WERI-Rb-1 (cell line): ENCODE data around the gene C1QTNF12.

Experiments used
- DNase-seq: peaks from one replicate; pipeline ENCODE4 v3.0.0-alpha.2; 2020
- H3K27ac ChIP-seq: fragments of 250-450 bp; sonication (Bioruptor Pico); 2 replicates; pipeline ENCODE4 v1.5.1; 2020; ENCODE audit warnings: mild to moderate bottlenecking, moderate library complexity
- H3K27me3 ChIP-seq: fragments of 250-450 bp; sonication (Bioruptor Pico); 2 replicates; pipeline ENCODE4 v1.5.1; 2021; ENCODE audit warnings: mild to moderate bottlenecking, low read depth, moderate library complexity; ENCODE audit not compliant: insufficient read depth, severe bottlenecking
- H3K36me3 ChIP-seq: fragments of 250-450 bp; sonication (Bioruptor Pico); 2 replicates; pipeline ENCODE4 v1.5.1; 2020; ENCODE audit warnings: mild to moderate bottlenecking, moderate library complexity
- H3K4me3 ChIP-seq: 2 replicates; pipeline ENCODE4 v1.5.1; 2011; ENCODE audit warnings: low read depth, mild to moderate bottlenecking, control low read depth, low read length
- H3K9me3 ChIP-seq: fragments of 250-450 bp; sonication (Bioruptor Pico); 2 replicates; pipeline ENCODE4 v1.5.1; 2021; ENCODE audit warnings: mild to moderate bottlenecking, moderate library complexity; ENCODE audit not compliant: severe bottlenecking
- CTCF ChIP-seq: IDR thresholded peaks from 2 replicates; pipeline ENCODE4 v1.5.1; 2011; ENCODE audit warnings: low read depth, mild to moderate bottlenecking, control low read depth, inconsistent platforms, low read length

The C1QTNF12 gene

GRCh38 chr1:1286313-1287261, 40.1 kb upstream of the C1QTNF12 start:
- Histone ChIP-seq H3K9me3 (no peaks in the 10 kb centered on the region), H3K4me3 (no peak overlapping the region), H3K27me3 (no peaks in the 10 kb centered on the region), H3K36me3 (no peaks in the 10 kb centered on the region), H3K27ac (no peak overlapping the region)
- no peak for TF ChIP-seq CTCF
- DNase-seq, result peak; percentile 9

- Histone ChIP-seq H3K27me3 (no peaks in the 10 kb centered on the region), H3K27ac (peak overlapping the region; percentile 5; the same call in 1 of the 2 replicates), H3K36me3 (no peaks in the 10 kb centered on the region), H3K9me3 (no peaks in the 10 kb centered on the region), H3K4me3 (no peak overlapping the region)
- DNase-seq, result peak; percentile 7
- TF ChIP-seq CTCF, result no peak
These were observed 39.2 kb upstream of the C1QTNF12 start for GRCh38 chr1:1285611-1286311.

- Histone ChIP-seq H3K36me3 (no peaks in the 10 kb centered on the region), H3K4me3 (no peak overlapping the region), H3K27me3 (no peaks in the 10 kb centered on the region), H3K27ac (peak overlapping the region; percentile 5; the same call in 1 of the 2 replicates), H3K9me3 (no peaks in the 10 kb centered on the region)
- no peak for DNase-seq
- no peak for TF ChIP-seq CTCF
These were observed 38.6 kb upstream of the C1QTNF12 start for GRCh38 chr1:1285102-1285571.

- Histone ChIP-seq H3K4me3 (no peak overlapping the region), H3K27ac (peak overlapping the region; percentile 5; the same call in 1 of the 2 replicates), H3K36me3 (no peaks in the 10 kb centered on the region), H3K27me3 (no peaks in the 10 kb centered on the region), H3K9me3 (no peaks in the 10 kb centered on the region)
- no peak for DNase-seq
- TF ChIP-seq CTCF, result no peak
These were observed 37.9 kb upstream of the C1QTNF12 start for GRCh38 chr1:1284221-1285101.

- TF ChIP-seq CTCF, result peak; percentile 26; the same call in 1 of the 2 replicates
- DNase-seq, result peak; percentile 55
- no peaks in the 10 kb centered on the region for H3K9me3 ChIP-seq
- no peak overlapping the region for H3K4me3 ChIP-seq
- no peak overlapping the region for H3K27ac ChIP-seq
- no peaks in the 10 kb centered on the region for H3K27me3 ChIP-seq
- H3K36me3 ChIP-seq, result no peaks in the 10 kb centered on the region
These were observed 37.3 kb upstream of the C1QTNF12 start for GRCh38 chr1:1283821-1284220.
